AG20443 (cell line): ENCODE data around the gene ZFAND2B.

ENCODE experiments used
- DNase-seq: peaks from one replicate; pipeline ENCODE4 v3.0.0; 2012; ENCODE audit warnings: low spot score, mixed read lengths

ZFAND2B gene

GRCh38 chr2:219204425-219205164 is 2.0 kb upstream of the ZFAND2B start:
- no peak for DNase-seq

- no peak for DNase-seq
Observed at GRCh38 chr2:219205165-219205538, 1.4 kb upstream of the ZFAND2B start.

- no peak for DNase-seq
Observed at GRCh38 chr2:219205981-219206327, 628 bp upstream of the ZFAND2B start.

GRCh38 chr2:219207134-219207883 is 727 bp downstream of the ZFAND2B start:
- no peak for DNase-seq

GRCh38 chr2:219207884-219208740 is 1.5 kb downstream of the ZFAND2B start:
- DNase-seq, result peak; percentile 32

- no peak for DNase-seq
Observed at GRCh38 chr2:219209236-219210195, 2.9 kb downstream of the ZFAND2B start.

GRCh38 chr2:219210196-219210885 is 3.8 kb downstream of the ZFAND2B start:
- no peak for DNase-seq

GRCh38 chr2:219210886-219211362 is 4.3 kb downstream of the ZFAND2B start:
- DNase-seq, result no peak

- no peak for DNase-seq
Observed at GRCh38 chr2:219213026-219213415, 6.4 kb downstream of the ZFAND2B start.

GRCh38 chr2:219213486-219214071 is 7.0 kb downstream of the ZFAND2B start:
- no peak for DNase-seq

- no peak for DNase-seq
Observed at GRCh38 chr2:219214141-219214540, 7.6 kb downstream of the ZFAND2B start.

GRCh38 chr2:219214786-219215185 is 8.2 kb downstream of the ZFAND2B start:
- DNase-seq, result no peak

- DNase-seq, result no peak
Observed at GRCh38 chr2:219215871-219216534, 9.4 kb downstream of the ZFAND2B start.

GRCh38 chr2:219216535-219216915 is 9.9 kb downstream of the ZFAND2B start:
- no peak for DNase-seq

- peak; percentile 79 for DNase-seq
Observed at GRCh38 chr2:219218217-219218731, 11.7 kb downstream of the ZFAND2B start.

GRCh38 chr2:219218732-219219701 is 12.4 kb downstream of the ZFAND2B start, which contains the start of gene ABCB6:
Gene ABCB6 (minus strand): TSS chr2:219218958. CDS start chr2:219218673, 285 bp downstream.
- DNase-seq, result peak; percentile 95

- no peak for DNase-seq
Observed at GRCh38 chr2:219219784-219220532, 13.4 kb downstream of the ZFAND2B start.
